ENCODE data around the gene NINJ2.

The NINJ2 gene

GRCh38 chr12:561908-562593, 101.2 kb downstream of the NINJ2 start:
- H3K27ac ChIP-seq: no peak overlapping the region
- TF ChIP-seq ZFX (IDR thresholded peaks at IDR 0.05): no peak
- TF ChIP-seq CTCF (conservative IDR thresholded peaks at IDR 0.05): no peak

DNA sequence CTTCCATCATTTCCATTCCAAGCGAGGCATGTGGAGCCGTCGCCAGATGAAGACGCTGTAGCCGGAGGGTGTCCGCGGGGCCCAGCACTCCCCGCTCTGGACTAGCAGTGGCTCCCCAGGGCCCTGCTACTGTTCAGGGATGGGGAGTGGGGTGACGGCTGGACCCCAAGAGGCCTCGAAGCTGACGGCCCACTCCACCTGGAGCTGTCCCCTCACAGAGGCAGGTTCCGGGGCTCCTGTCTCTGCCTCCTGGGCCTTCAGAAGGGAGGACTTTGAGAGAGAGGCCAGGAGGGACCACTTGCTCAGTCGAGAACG, 101.9 kb downstream of the NINJ2 start:
- TF ChIP-seq ZFX (IDR thresholded peaks at IDR 0.05) (no peak), CTCF (conservative IDR thresholded peaks at IDR 0.05) (no peak)
- H3K27ac ChIP-seq: no peak overlapping the region

GRCh38 chr12:560691-561390, 102.4 kb downstream of the NINJ2 start:
- TF ChIP-seq ZFX (IDR thresholded peaks at IDR 0.05): no peak
- no peak for TF ChIP-seq CTCF (conservative IDR thresholded peaks at IDR 0.05)
- H3K27ac ChIP-seq: no peak overlapping the region

- TF ChIP-seq CTCF (conservative IDR thresholded peaks at IDR 0.05): no peak
- no peak for TF ChIP-seq ZFX (IDR thresholded peaks at IDR 0.05)
- no peak overlapping the region for H3K27ac ChIP-seq
Observed at GRCh38 chr12:559906-560455, 103.3 kb downstream of the NINJ2 start.

GRCh38 chr12:559208-559905, 103.9 kb downstream of the NINJ2 start:
- TF ChIP-seq ZFX (IDR thresholded peaks at IDR 0.05) (no peak), CTCF (conservative IDR thresholded peaks at IDR 0.05) (no peak)
- no peak overlapping the region for H3K27ac ChIP-seq

- no peak overlapping the region for H3K27ac ChIP-seq
- TF ChIP-seq ZFX (IDR thresholded peaks at IDR 0.05): no peak
- TF ChIP-seq CTCF (conservative IDR thresholded peaks at IDR 0.05): no peak
Observed at GRCh38 chr12:558580-558979, 104.7 kb downstream of the NINJ2 start.

DNA sequence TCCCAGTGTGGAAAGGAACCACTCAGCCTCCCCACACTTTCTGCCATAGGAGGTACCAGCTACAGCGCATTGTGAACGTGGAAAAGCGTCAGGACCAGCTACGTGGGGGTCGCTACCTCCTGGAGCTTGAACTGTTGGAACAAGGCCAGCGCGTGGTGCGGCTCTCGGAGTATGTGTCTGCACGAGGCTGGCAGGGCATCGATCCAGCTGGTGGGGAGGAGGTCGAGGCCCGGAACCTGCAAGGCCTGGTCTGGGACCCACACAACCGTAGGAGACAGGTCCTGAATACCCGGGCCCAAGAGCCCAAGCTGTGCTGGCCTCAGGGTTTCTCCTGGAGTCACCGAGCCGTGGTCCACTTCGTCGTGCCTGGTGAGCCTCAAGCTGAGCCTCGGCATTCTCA, 106.7 kb downstream of the NINJ2 start:
- H3K27ac ChIP-seq: no peak overlapping the region
- TF ChIP-seq CTCF (conservative IDR thresholded peaks at IDR 0.05) (no peak), ZFX (IDR thresholded peaks at IDR 0.05) (no peak)
